IMR-90 (cell line): ENCODE measurements around the gene C16orf96. TPM values are rescaled to one million over a fixed set of nuclear protein-coding genes. Genes with fewer than 3 reads are reported as not detected.

Experiments
- ATAC-seq: fragments of 200-7000 bp; cut with Tn5 transposase; 2 replicates; pipeline ENCODE4 v1.9.1; 2020; ENCODE audit warnings: low read depth, mild to moderate bottlenecking, moderate library complexity
- BruUV-seq: library from RNA; stranded (reverse); fragments of 400-500 nt; replicated peaks from 2 replicates; lab custom pipeline; 2021; lab: Mats Ljungman, UMichigan
- CTCF ChIA-PET: fragments of 300-600 bp; formaldehyde crosslinking; extraction: SDS; loops from one replicate; lab custom pipeline; 2021; ENCODE audit warnings: antibody characterized with exemption; lab: Yijun Ruan, JAX
- POLR2A ChIA-PET: fragments of 300-600 bp; sonication (Branson Sonifier 250); formaldehyde crosslinking; loops from one replicate; lab custom pipeline; 2022; ENCODE audit warnings: antibody characterized with exemption; ENCODE audit not compliant: unreplicated experiment; lab: Charles Lee
- DNase-seq: peaks from one replicate; pipeline ENCODE4 v3.0.0; 2013
- H2AFZ ChIP-seq: replicated peaks from 2 replicates; pipeline ENCODE3; 2013; ENCODE audit warnings: low read length, mild to moderate bottlenecking; ENCODE audit not compliant: poor library complexity
- H2AK5ac ChIP-seq: 2 replicates; pipeline ENCODE4 v1.6.1; 2013; ENCODE audit warnings: low read depth, low read length, inconsistent platforms
- H2AK9ac ChIP-seq: replicated peaks from 2 replicates; pipeline ENCODE3; 2013; ENCODE audit warnings: mild to moderate bottlenecking, low read depth, low read length, moderate library complexity; ENCODE audit not compliant: poor library complexity
- H2BK120ac ChIP-seq: 2 replicates; pipeline ENCODE4 v1.6.1; 2013; ENCODE audit warnings: low read depth, low read length, inconsistent platforms
- H2BK15ac ChIP-seq: 3 replicates; pipeline ENCODE4 v1.6.1; 2013; ENCODE audit warnings: low read depth, low read length, inconsistent platforms
- H2BK20ac ChIP-seq: 2 replicates; pipeline ENCODE4 v1.6.1; 2013; ENCODE audit warnings: low read depth, mild to moderate bottlenecking, inconsistent platforms, low read length, moderate library complexity
- H2BK5ac ChIP-seq: 2 replicates; pipeline ENCODE4 v1.6.1; 2013; ENCODE audit warnings: mild to moderate bottlenecking, low read depth, low read length, inconsistent platforms; ENCODE audit not compliant: poor library complexity, severe bottlenecking
- H3K14ac ChIP-seq: replicated peaks from 2 replicates; pipeline ENCODE4 v1.6.1; 2013; ENCODE audit warnings: low read depth, low read length, inconsistent platforms
- H3K18ac ChIP-seq: 2 replicates; pipeline ENCODE4 v1.6.1; 2013; ENCODE audit warnings: low read depth, low read length, control low read depth
- H3K23ac ChIP-seq: 2 replicates; pipeline ENCODE4 v1.6.1; 2013; ENCODE audit warnings: low read depth, low read length, inconsistent platforms
- H3K27ac ChIP-seq: 2 replicates; pipeline ENCODE4 v1.5.1; 2013; ENCODE audit warnings: mild to moderate bottlenecking, control low read depth, low read length; ENCODE audit not compliant: insufficient read depth
- H3K27me3 ChIP-seq: 2 replicates; pipeline ENCODE4 v1.6.1; 2013; ENCODE audit warnings: low read length; ENCODE audit not compliant: control insufficient read depth, insufficient read depth
- H3K36me3 ChIP-seq: 2 replicates; pipeline ENCODE4 v1.6.1; 2013; ENCODE audit warnings: low read length, mixed read lengths; ENCODE audit not compliant: control insufficient read depth, insufficient read depth
- H3K4ac ChIP-seq: 2 replicates; pipeline ENCODE4 v1.6.1; 2013; ENCODE audit warnings: low read depth, low read length, inconsistent platforms
- H3K4me1 ChIP-seq: 2 replicates; pipeline ENCODE4 v1.6.1; 2013; ENCODE audit warnings: low read length, mixed read lengths; ENCODE audit not compliant: control insufficient read depth, insufficient read depth
- H3K4me2 ChIP-seq: 2 replicates; pipeline ENCODE4 v1.6.1; 2013; ENCODE audit warnings: low read depth, mild to moderate bottlenecking, control low read depth, low read length, moderate library complexity
- H3K4me3 ChIP-seq: 2 replicates; pipeline ENCODE4 v1.5.1; 2013; ENCODE audit warnings: low read depth, mild to moderate bottlenecking, control low read depth, low read length, moderate library complexity; ENCODE audit not compliant: insufficient read depth
- H3K56ac ChIP-seq: 2 replicates; pipeline ENCODE4 v1.6.1; 2013; ENCODE audit warnings: low read length, inconsistent platforms; ENCODE audit not compliant: insufficient read depth; ENCODE audit errors: extremely low read depth
- H3K79me1 ChIP-seq, 2 experiments: 2 replicates each; pipeline ENCODE4 v1.6.1; 2013; ENCODE audit warnings: low read length in 2 of 2, inconsistent platforms in 1 of 2, low read depth in 1 of 2
- H3K9ac ChIP-seq: 2 replicates; pipeline ENCODE4 v1.6.1; 2013; ENCODE audit warnings: low read depth, low read length, control low read depth
- H3K9me1 ChIP-seq: 2 replicates; pipeline ENCODE4 v1.6.1; 2013; ENCODE audit warnings: low read length, inconsistent platforms; ENCODE audit not compliant: insufficient read depth
- H3K9me3 ChIP-seq: 2 replicates; pipeline ENCODE4 v1.6.1; 2013; ENCODE audit warnings: low read length; ENCODE audit not compliant: control insufficient read depth, insufficient read depth
- H4K20me1 ChIP-seq: 2 replicates; pipeline ENCODE4 v1.6.1; 2013; ENCODE audit warnings: low read length, inconsistent platforms; ENCODE audit not compliant: insufficient read depth
- H4K5ac ChIP-seq: 2 replicates; pipeline ENCODE4 v1.6.1; 2013; ENCODE audit warnings: mild to moderate bottlenecking, low read depth, low read length, control low read depth
- H4K8ac ChIP-seq, 2 experiments: 2 replicates each; pipeline ENCODE4 v1.6.1; 2013; ENCODE audit warnings: low read depth in 2 of 2, low read length in 2 of 2, control low read depth in 1 of 2, inconsistent platforms in 1 of 2
- H4K91ac ChIP-seq: 2 replicates; pipeline ENCODE4 v1.6.1; 2013; ENCODE audit warnings: low read depth, low read length, inconsistent platforms; ENCODE audit not compliant: insufficient read depth
- BHLHE40 ChIP-seq: fragments of 150-350 bp; IDR thresholded peaks from 2 replicates; pipeline ENCODE4 v1.6.1; 2016; ENCODE audit warnings: mild to moderate bottlenecking, low read depth, low read length
- CEBPB ChIP-seq: IDR thresholded peaks from 2 replicates; pipeline ENCODE4 v1.6.1; 2012; ENCODE audit warnings: low read depth, low read length, improper control_type of control experiment
- CHD1 ChIP-seq: IDR thresholded peaks from 2 replicates; pipeline ENCODE4 v1.6.1; 2012; ENCODE audit warnings: low read depth, low read length, improper control_type of control experiment
- FOS ChIP-seq: fragments of 150-350 bp; IDR thresholded peaks from 2 replicates; pipeline ENCODE4 v1.6.1; 2016; ENCODE audit warnings: low read depth, low read length
- MAFK ChIP-seq: IDR thresholded peaks from 2 replicates; pipeline ENCODE4 v1.6.1; 2012; ENCODE audit warnings: low read depth, low read length, improper control_type of control experiment
- MAZ ChIP-seq: IDR thresholded peaks from 2 replicates; pipeline ENCODE4 v1.6.1; 2012; ENCODE audit warnings: low read depth, mild to moderate bottlenecking, low read length, improper control_type of control experiment, moderate library complexity, borderline replicate concordance
- MXI1 ChIP-seq: IDR thresholded peaks from 2 replicates; pipeline ENCODE4 v1.6.1; 2012; ENCODE audit warnings: low read depth, mild to moderate bottlenecking, low read length, moderate library complexity, borderline replicate concordance
- NFE2L2 ChIP-seq: fragments of 150-350 bp; IDR thresholded peaks from 2 replicates; pipeline ENCODE4 v1.6.1; 2016; ENCODE audit warnings: low read depth, mild to moderate bottlenecking, low read length
- POLR2A ChIP-seq: IDR thresholded peaks from 2 replicates; pipeline ENCODE4 v1.6.1; 2012; ENCODE audit warnings: mild to moderate bottlenecking, low read depth, low read length
- RAD21 ChIP-seq: IDR thresholded peaks from 2 replicates; pipeline ENCODE4 v1.6.1; 2012; ENCODE audit warnings: low read length, improper control_type of control experiment
- RCOR1 ChIP-seq: IDR thresholded peaks from 2 replicates; pipeline ENCODE4 v1.6.1; 2012; ENCODE audit warnings: mild to moderate bottlenecking, low read length, improper control_type of control experiment; ENCODE audit not compliant: insufficient replicate concordance
- RFX5 ChIP-seq: IDR thresholded peaks from 2 replicates; pipeline ENCODE4 v1.8.0; 2012; ENCODE audit warnings: low read depth, mild to moderate bottlenecking, low read length, moderate library complexity
- SMC3 ChIP-seq: fragments of 150-350 bp; IDR thresholded peaks from 2 replicates; pipeline ENCODE4 v1.6.1; 2016; ENCODE audit warnings: low read depth, mild to moderate bottlenecking, antibody characterized with exemption, low read length, moderate library complexity
- WGBS, 2 experiments: methylation state at CpG; one replicate each; pipeline versions ENCODE4 v1.1.5 to v1.1.7; 2013; ENCODE audit warnings: missing lambda C conversion rate in 2 of 2; ENCODE audit not compliant: insufficient read length in 1 of 2; ENCODE audit errors: extremely low coverage in 2 of 2; 5-methylcytosine and 5-hydroxymethylcytosine counted together
- dilution Hi-C: fragments of 300-500 bp; cut with HindIII; formaldehyde crosslinking; loops from one replicate; pipeline ENCODE4 v1.14.3; 2018; ENCODE audit warnings: low sequenced_read_pairs; ENCODE audit not compliant: unreplicated experiment
- in situ Hi-C: fragments of 300-500 bp; cut with MboI; formaldehyde crosslinking; loops from 3 replicates; pipeline ENCODE4 v1.14.3; 2019; ENCODE audit warnings: low sequenced_read_pairs, inconsistent platforms, mixed read lengths
- intact Hi-C: fragments of 100-400 bp; cut with micrococcal nuclease; formaldehyde crosslinking; loops from 2 replicates; pipeline ENCODE4 v1.10.0; 2022
- polyA plus RNA-seq, 3 experiments: library from polyadenylated mRNA; depleted of rRNA; stranded (reverse); fragments of >200 nt; gene quantifications; 2 replicates each; pipeline ENCODE4 v1.2.3, GENCODE V29; 2012; ENCODE audit warnings: low replicate concordance in 1 of 3
- total RNA-seq: library from RNA; depleted of rRNA; stranded (reverse); fragments of >200 nt; gene quantifications from 2 replicates; pipeline ENCODE4 v1.2.3, GENCODE V29; 2012
- TF ChIP-seq, protein P1 (sequence below): fragments of 150-350 bp; IDR thresholded peaks from 2 replicates; pipeline ENCODE4 v1.6.1; 2017; ENCODE audit warnings: mild to moderate bottlenecking, antibody characterized with exemption, low read length, low read depth
- TF ChIP-seq, protein P2 (sequence below): fragments of 150-350 bp; IDR thresholded peaks from 2 replicates; pipeline ENCODE4 v1.6.1; 2016; ENCODE audit warnings: low read depth, mild to moderate bottlenecking, low read length, moderate library complexity, borderline replicate concordance
- TF ChIP-seq, protein P3 (sequence below): conservative IDR thresholded peaks from 2 replicates; pipeline ENCODE4 v1.5.1; 2012; ENCODE audit warnings: mild to moderate bottlenecking, low read depth, low read length, improper control_type of control experiment

C16orf96 gene
- total and polyA plus RNA-seq, 2 of the 4 experiments (the other 2 are of a cell fraction), result not detected

DNA sequence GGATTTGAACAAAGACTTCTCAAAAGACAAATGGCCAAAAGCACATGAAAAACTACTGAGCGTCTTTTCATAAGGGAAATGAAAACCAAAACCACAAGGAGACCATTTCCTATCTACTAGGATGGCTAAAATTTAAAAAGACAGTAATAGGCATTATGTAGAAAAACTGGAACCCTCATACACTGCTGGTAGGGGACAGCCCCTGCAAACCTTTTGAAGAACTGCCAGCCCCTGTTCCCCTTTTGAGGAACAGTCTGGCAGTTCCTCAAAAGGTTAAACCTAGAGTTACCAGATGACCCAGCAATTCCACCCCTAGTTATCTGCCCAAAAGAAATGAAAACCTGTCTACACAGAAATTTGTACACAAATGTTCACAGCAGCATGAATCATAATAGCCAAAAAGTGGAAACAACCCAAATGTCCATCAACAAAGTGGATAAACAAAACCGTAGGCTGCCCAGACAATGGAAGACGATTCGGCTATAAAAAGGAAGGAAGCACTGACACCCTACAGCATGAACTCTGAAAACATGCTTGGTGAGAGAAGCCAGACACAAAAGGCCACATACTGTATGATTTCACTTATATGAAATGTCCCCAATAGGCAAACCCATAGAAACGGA lies 40.4 kb upstream of the C16orf96 start:
- no peak overlapping the region for H3K18ac ChIP-seq
- H2BK120ac ChIP-seq, result no peak overlapping the region
- no peak overlapping the region for H3K9ac ChIP-seq
- ATAC-seq (no peak), DNase-seq (no peak)
- no peak overlapping the region for H2BK15ac ChIP-seq
- no peak overlapping the region for H2BK5ac ChIP-seq
- ChIA-PET CTCF (no interaction called here), POLR2A (no interaction called here)
- no peaks in the 10 kb centered on the region for H3K9me3 ChIP-seq
- no peak overlapping the region for H2AK5ac ChIP-seq
- H3K4me1 ChIP-seq, result no peaks in the 10 kb centered on the region
- BruUV-seq, result no TSS peak
- H2AK9ac ChIP-seq, result no peak overlapping the region
- peaks cover 33% of the 10 kb centered on the region for H3K36me3 ChIP-seq
- dilution Hi-C loops (no loop called here), in situ Hi-C loops (loop anchor here (25.0 kb wide), 1 partner anchor 447 kb away; the partner anchor contains the start of gene SEC14L5), intact Hi-C loops (loop anchor here (10.0 kb wide), 1 partner anchor 439 kb away; the partner anchor contains the start of gene SEC14L5)
- H3K23ac ChIP-seq, result no peak overlapping the region
- H2AFZ ChIP-seq, result no peak overlapping the region
- peaks cover 15 to 31% of the 10 kb centered on the region in 2 experiments for H3K79me1 ChIP-seq
- H3K4me3 ChIP-seq, result no peak overlapping the region
- H3K9me1 ChIP-seq, result no peaks in the 10 kb centered on the region
- no peak overlapping the region for H3K4ac ChIP-seq
- no peak overlapping the region for H3K56ac ChIP-seq
- no peak overlapping the region for H2BK20ac ChIP-seq
- peaks cover 16% of the 10 kb centered on the region; the same call in 1 of the 2 replicates for H4K20me1 ChIP-seq
- no peak overlapping the region for H4K5ac ChIP-seq
- no peak overlapping the region for H3K27ac ChIP-seq
- H3K27me3 ChIP-seq, result no peaks in the 10 kb centered on the region
- no peak overlapping the region for H4K8ac ChIP-seq
- no peak overlapping the region for H3K14ac ChIP-seq
- no peak overlapping the region for H3K4me2 ChIP-seq
- TF ChIP-seq RFX5, result no peak
- TF ChIP-seq, protein P1, sequence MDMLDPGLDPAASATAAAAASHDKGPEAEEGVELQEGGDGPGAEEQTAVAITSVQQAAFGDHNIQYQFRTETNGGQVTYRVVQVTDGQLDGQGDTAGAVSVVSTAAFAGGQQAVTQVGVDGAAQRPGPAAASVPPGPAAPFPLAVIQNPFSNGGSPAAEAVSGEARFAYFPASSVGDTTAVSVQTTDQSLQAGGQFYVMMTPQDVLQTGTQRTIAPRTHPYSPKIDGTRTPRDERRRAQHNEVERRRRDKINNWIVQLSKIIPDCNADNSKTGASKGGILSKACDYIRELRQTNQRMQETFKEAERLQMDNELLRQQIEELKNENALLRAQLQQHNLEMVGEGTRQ, result no peak
- TF ChIP-seq CHD1, result no peak
- no peak for TF ChIP-seq FOS
- no peak for TF ChIP-seq MAFK
- TF ChIP-seq POLR2A, result no peak
- no peak for TF ChIP-seq SMC3
- TF ChIP-seq, protein P2, sequence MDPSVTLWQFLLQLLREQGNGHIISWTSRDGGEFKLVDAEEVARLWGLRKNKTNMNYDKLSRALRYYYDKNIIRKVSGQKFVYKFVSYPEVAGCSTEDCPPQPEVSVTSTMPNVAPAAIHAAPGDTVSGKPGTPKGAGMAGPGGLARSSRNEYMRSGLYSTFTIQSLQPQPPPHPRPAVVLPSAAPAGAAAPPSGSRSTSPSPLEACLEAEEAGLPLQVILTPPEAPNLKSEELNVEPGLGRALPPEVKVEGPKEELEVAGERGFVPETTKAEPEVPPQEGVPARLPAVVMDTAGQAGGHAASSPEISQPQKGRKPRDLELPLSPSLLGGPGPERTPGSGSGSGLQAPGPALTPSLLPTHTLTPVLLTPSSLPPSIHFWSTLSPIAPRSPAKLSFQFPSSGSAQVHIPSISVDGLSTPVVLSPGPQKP, result no peak
- TF ChIP-seq, protein P3, sequence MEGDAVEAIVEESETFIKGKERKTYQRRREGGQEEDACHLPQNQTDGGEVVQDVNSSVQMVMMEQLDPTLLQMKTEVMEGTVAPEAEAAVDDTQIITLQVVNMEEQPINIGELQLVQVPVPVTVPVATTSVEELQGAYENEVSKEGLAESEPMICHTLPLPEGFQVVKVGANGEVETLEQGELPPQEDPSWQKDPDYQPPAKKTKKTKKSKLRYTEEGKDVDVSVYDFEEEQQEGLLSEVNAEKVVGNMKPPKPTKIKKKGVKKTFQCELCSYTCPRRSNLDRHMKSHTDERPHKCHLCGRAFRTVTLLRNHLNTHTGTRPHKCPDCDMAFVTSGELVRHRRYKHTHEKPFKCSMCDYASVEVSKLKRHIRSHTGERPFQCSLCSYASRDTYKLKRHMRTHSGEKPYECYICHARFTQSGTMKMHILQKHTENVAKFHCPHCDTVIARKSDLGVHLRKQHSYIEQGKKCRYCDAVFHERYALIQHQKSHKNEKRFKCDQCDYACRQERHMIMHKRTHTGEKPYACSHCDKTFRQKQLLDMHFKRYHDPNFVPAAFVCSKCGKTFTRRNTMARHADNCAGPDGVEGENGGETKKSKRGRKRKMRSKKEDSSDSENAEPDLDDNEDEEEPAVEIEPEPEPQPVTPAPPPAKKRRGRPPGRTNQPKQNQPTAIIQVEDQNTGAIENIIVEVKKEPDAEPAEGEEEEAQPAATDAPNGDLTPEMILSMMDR, result no peak
- TF ChIP-seq RCOR1, result no peak
- TF ChIP-seq CEBPB, result no peak
- TF ChIP-seq NFE2L2, result no peak
- no peak for TF ChIP-seq RAD21
- no peak for TF ChIP-seq MAZ
- TF ChIP-seq BHLHE40, result no peak
- no peak for TF ChIP-seq MXI1
- no peak overlapping the region for H4K91ac ChIP-seq
- no CpG with 5 or more reads among the region's 5 CpGs for WGBS, 2 experiments
